Lung (tissue), 13 donors: Measurements from ENCODE around the gene CNTNAP2. TPM values are rescaled to one million over a fixed set of nuclear protein-coding genes. Genes with fewer than 3 reads are reported as not detected.
"Not testable (repeated sequence)": the region's sequence is repeated elsewhere in the genome, so short reads cannot be mapped to it uniquely, and the experiment has no call there.

Experiments used
- ATAC-seq: fragments of 200-7000 bp; cut with Tn5 transposase; one replicate; pipeline ENCODE4 v1.9.1; 2020; ENCODE audit warnings: moderate number of reproducible peaks; ENCODE audit not compliant: insufficient read depth, low FRiP score
- DNase-seq, 3 donors: peaks; one replicate each; pipeline ENCODE4 v3.0.0-alpha.2; 2013 to 2017
- H3K27ac ChIP-seq, 2 donors: one replicate each; pipeline ENCODE4 v1.5.1; 2013; ENCODE audit warnings: mild to moderate bottlenecking in 2 of 2, moderate library complexity in 2 of 2, control low read depth in 1 of 2, inconsistent platforms in 1 of 2, low read depth in 1 of 2, low read length in 1 of 2
- H3K27me3 ChIP-seq, 3 donors: one replicate each; pipeline ENCODE4 v1.5.1; 2013; ENCODE audit warnings: low read length in 2 of 3; ENCODE audit not compliant: control insufficient read depth in 3 of 3, insufficient read depth in 3 of 3
- H3K36me3 ChIP-seq, 4 donors: one replicate each; pipeline ENCODE4 v1.5.1; 2013; ENCODE audit warnings: low read length in 4 of 4, mild to moderate bottlenecking in 1 of 4, moderate library complexity in 1 of 4; ENCODE audit not compliant: control insufficient read depth in 4 of 4, insufficient read depth in 4 of 4
- H3K4me1 ChIP-seq, 5 donors: one replicate each; pipeline ENCODE4 v1.5.1; 2013; ENCODE audit warnings: low read length in 5 of 5, mild to moderate bottlenecking in 2 of 5, moderate library complexity in 1 of 5; ENCODE audit not compliant: control insufficient read depth in 5 of 5, insufficient read depth in 5 of 5
- H3K4me3 ChIP-seq: one replicate; pipeline ENCODE4 v1.5.1; 2013; ENCODE audit warnings: mild to moderate bottlenecking, control low read depth, moderate library complexity
- H3K9ac ChIP-seq, 2 donors: one replicate each; pipeline ENCODE4 v1.5.1; 2013; ENCODE audit warnings: low read length in 2 of 2, control low read depth in 1 of 2; ENCODE audit not compliant: insufficient read depth in 1 of 2
- H3K9me3 ChIP-seq, 4 donors: one replicate each; pipeline ENCODE4 v1.5.1; 2013; ENCODE audit warnings: low read length in 3 of 4, mild to moderate bottlenecking in 1 of 4, moderate library complexity in 1 of 4; ENCODE audit not compliant: control insufficient read depth in 4 of 4, insufficient read depth in 3 of 4
- WGBS, 2 donors: extraction: QIAGEN DNeasy Blood & Tissue Kit; methylation state at CpG; one replicate each; pipeline ENCODE4 v1.1.7; 2013; 5-methylcytosine and 5-hydroxymethylcytosine counted together
- polyA plus RNA-seq, 2 donors: library from polyadenylated mRNA; stranded (reverse); fragments of 200-250 nt; gene quantifications; one replicate each; pipeline ENCODE4 v1.2.1, GENCODE V29; 2013
- small RNA-seq: library from RNA; depleted of rRNA; stranded (forward); fragments of <200 nt; gene quantifications from one replicate; pipeline ENCODE3, GENCODE V24; 2014; ENCODE audit warnings: low replicate concordance
- total RNA-seq, 2 donors: library from RNA; depleted of rRNA in 1 of 2; stranded (reverse); fragments of >200 nt in 1 of 2; gene quantifications; one replicate each; pipeline ENCODE4 v1.2.1, GENCODE V29; 2014 to 2021
- TF ChIP-seq, protein P1 (sequence below): IDR thresholded peaks from 2 replicates; pipeline ENCODE4 v1.5.1; 2012; ENCODE audit warnings: mild to moderate bottlenecking; ENCODE audit errors: control extremely low read depth, extremely low read depth
- donor health status: control.
- donor health status: control.
- donor health status: Bipolar disorder and iron deficiency.
- donor health status: healthy.
- donor health status: DM: yes; HTN: yes; CAD: no.

Gene CNTNAP2
- total and polyA plus RNA-seq, 4 donors, result 0.18 to 45.3 (median 0.52) TPM

DNA sequence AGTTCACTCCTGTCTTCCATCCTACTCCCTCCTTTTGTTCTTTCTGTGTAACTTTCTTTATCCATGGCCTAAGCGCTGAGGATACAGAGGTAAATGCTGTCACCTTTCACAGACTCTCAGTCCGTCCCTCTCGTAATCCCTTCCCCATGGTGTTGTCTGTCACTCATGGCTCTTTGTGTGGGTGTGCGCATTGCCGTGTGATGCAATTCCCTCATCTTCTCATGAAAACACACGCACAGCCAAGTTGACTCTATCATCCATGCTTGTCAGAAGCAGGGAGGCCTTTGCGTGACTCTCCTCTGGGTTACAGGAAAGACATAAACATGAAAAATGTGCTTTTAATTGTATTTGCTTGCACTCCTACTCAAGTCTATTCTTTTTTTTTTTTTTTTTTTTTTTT lies 2348.3 kb downstream of the CNTNAP2 start:
- TF ChIP-seq, protein P1, sequence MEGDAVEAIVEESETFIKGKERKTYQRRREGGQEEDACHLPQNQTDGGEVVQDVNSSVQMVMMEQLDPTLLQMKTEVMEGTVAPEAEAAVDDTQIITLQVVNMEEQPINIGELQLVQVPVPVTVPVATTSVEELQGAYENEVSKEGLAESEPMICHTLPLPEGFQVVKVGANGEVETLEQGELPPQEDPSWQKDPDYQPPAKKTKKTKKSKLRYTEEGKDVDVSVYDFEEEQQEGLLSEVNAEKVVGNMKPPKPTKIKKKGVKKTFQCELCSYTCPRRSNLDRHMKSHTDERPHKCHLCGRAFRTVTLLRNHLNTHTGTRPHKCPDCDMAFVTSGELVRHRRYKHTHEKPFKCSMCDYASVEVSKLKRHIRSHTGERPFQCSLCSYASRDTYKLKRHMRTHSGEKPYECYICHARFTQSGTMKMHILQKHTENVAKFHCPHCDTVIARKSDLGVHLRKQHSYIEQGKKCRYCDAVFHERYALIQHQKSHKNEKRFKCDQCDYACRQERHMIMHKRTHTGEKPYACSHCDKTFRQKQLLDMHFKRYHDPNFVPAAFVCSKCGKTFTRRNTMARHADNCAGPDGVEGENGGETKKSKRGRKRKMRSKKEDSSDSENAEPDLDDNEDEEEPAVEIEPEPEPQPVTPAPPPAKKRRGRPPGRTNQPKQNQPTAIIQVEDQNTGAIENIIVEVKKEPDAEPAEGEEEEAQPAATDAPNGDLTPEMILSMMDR, result no peak
- Histone ChIP-seq H3K9ac (no peak overlapping the region), H3K9me3 (peaks cover 0 to 3% (median 1%) of the 10 kb centered on the region in 4 donors), H3K27ac (no peak overlapping the region), H3K4me3 (no peak overlapping the region), H3K36me3 (no peaks in the 10 kb centered on the region), H3K4me1 (peaks cover 0 to 5% (median 0%) of the 10 kb centered on the region in 5 donors), H3K27me3 (no peaks in the 10 kb centered on the region)
- ATAC-seq (no peak), DNase-seq (no peak)
- WGBS, 2 donors, result 90 to 92% methylated on average over 7 of the region's 7 CpGs

DNA sequence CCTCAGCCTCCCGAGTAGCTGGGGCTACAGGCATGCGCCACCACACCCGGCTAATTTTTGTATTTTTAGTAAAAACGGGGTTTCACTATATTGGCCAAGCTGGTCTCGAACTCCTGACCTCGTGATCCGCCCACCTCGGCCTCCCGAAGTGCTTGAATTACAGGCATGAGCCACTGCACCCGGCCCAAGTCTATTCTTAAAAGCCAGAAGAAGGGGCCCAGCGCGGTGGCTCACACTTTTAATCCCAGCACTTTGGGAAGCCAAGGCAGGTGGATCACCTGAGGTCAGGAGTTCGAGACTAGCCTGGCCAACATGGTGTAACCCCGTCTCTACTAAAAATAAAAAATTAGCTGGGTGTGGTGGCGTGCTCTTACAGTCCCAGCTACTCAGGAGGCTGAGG lies 2348.8 kb downstream of the CNTNAP2 start:
- 94 to 96% methylated on average over 15 of the region's 15 CpGs for WGBS, 2 donors
- H3K9me3 ChIP-seq, H3K9ac ChIP-seq, DNase-seq, ATAC-seq, H3K36me3 ChIP-seq, H3K27me3 ChIP-seq, H3K4me3 ChIP-seq, H3K27ac ChIP-seq, H3K4me1 ChIP-seq: not testable (repeated sequence)

DNA sequence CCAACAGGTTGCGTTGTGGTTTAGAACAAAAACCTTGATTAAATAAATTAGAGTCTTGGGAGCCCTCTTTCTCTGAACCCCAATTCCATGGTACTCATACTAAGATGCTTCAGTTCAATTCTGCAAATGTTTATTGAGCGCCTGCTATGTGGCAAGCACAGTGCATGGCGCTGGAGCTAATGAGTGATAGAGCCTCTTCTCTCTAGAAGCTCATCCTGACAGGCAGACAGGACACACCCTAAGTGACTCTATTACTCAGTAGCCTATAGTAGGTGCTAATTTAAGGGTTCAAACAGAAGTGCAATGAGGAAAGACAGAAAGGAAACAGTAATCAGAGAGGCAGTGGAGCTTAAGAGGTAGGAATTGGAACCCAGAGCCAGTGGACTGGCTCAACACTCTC lies 2349.5 kb downstream of the CNTNAP2 start:
- no peak overlapping the region for H3K9ac ChIP-seq
- no peaks in the 10 kb centered on the region for H3K27me3 ChIP-seq
- H3K36me3 ChIP-seq, result no peaks in the 10 kb centered on the region
- H3K27ac ChIP-seq, result no peak overlapping the region
- TF ChIP-seq, protein P1, result no peak
- 87 to 89% methylated on average over 3 of the region's 3 CpGs for WGBS, 2 donors
- ATAC-seq, result no peak
- H3K4me3 ChIP-seq, result no peak overlapping the region
- H3K9me3 ChIP-seq, result peaks cover 0 to 3% (median 1%) of the 10 kb centered on the region in 4 donors
- DNase-seq, result no peak
- peaks cover 0 to 5% (median 0%) of the 10 kb centered on the region in 5 donors for H3K4me1 ChIP-seq

DNA sequence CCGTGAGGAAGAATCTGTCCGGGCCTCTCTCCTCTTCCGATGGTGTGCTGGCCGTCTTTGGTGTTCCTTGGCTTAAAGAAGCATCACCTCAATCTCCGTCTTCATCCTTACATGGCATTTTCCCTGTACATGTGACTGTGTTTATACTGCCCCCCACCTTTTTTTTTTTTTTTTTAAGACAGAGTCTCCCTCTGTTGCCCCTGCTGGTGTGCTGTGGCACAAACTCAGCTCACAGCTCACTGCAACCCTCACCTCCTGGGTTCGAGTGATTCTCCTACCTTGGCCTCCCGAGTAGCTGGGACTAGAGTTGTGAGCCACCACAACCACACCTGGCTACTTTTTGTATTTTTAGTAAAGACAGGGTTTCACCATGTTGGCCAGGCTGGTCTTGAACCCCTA lies 2352.1 kb downstream of the CNTNAP2 start:
- no peaks in the 10 kb centered on the region for H3K4me1 ChIP-seq
- H3K9me3 ChIP-seq, result no peaks in the 10 kb centered on the region
- H3K27me3 ChIP-seq, result no peaks in the 10 kb centered on the region
- H3K4me3 ChIP-seq, result no peak overlapping the region
- ATAC-seq (no peak), DNase-seq (no peak)
- H3K9ac ChIP-seq, result no peak overlapping the region
- WGBS, 2 donors, result 91 to 96% methylated on average over 7 of the region's 7 CpGs
- H3K36me3 ChIP-seq, result no peaks in the 10 kb centered on the region
- no peak overlapping the region for H3K27ac ChIP-seq
- TF ChIP-seq, protein P1, result no peak

Small RNA genes lying within 50 kb of the gene (small RNA-seq; reads per million reads assigned to genes)
- gene AC005518.2 (not detected), gene MIR548F4 (not detected), gene RANP2 (not detected), gene RF00012 (not detected), gene RF00019 (not detected), gene RF02271 (not detected), gene RN7SL456P (not detected), gene RN7SL72P (not detected), gene RNA5SP249 (not detected), gene RNU6-1184P (not detected)
